Measurements from ENCODE around the gene TRPV4. TPM values are rescaled to one million over a fixed set of nuclear protein-coding genes. Genes with fewer than 3 reads are reported as not detected.

TRPV4 gene
- total RNA-seq = 1 to 10 TPM; 2.1 to 6.5 TPM
- polyA plus RNA-seq = 1 to 10 TPM; 1.9 to 2.3 TPM
- long read RNA-seq, donor 1 = 0 reads
- long read RNA-seq, donor 2 = 0 reads
- long read RNA-seq, donor 3 = 0 reads
- long read RNA-seq, donor 4 = 0 reads
- long read RNA-seq, donor 5, partial matches to known transcripts = 0 of 2 reads
- long read RNA-seq, donor 5, other reads (novel, unspliced or antisense) = 0 of 2 reads

- H3K36me3 ChIP-seq (ENCODE audit: control insufficient read depth in 4 of 4, insufficient read depth in 4 of 4, low read length in 4 of 4) = no peaks in the 10 kb centered on the region
- TF ChIP-seq, protein P1, sequence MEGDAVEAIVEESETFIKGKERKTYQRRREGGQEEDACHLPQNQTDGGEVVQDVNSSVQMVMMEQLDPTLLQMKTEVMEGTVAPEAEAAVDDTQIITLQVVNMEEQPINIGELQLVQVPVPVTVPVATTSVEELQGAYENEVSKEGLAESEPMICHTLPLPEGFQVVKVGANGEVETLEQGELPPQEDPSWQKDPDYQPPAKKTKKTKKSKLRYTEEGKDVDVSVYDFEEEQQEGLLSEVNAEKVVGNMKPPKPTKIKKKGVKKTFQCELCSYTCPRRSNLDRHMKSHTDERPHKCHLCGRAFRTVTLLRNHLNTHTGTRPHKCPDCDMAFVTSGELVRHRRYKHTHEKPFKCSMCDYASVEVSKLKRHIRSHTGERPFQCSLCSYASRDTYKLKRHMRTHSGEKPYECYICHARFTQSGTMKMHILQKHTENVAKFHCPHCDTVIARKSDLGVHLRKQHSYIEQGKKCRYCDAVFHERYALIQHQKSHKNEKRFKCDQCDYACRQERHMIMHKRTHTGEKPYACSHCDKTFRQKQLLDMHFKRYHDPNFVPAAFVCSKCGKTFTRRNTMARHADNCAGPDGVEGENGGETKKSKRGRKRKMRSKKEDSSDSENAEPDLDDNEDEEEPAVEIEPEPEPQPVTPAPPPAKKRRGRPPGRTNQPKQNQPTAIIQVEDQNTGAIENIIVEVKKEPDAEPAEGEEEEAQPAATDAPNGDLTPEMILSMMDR (IDR thresholded peaks at IDR 0.05; ENCODE audit: control extremely low read depth, extremely low read depth) = no peak
- no peaks in the 10 kb centered on the region for H3K27me3 ChIP-seq (ENCODE audit: control insufficient read depth in 3 of 3, insufficient read depth in 3 of 3, low read length in 2 of 3)
- H3K9me3 ChIP-seq (ENCODE audit: control insufficient read depth in 4 of 4, insufficient read depth in 3 of 4, low read length in 3 of 4) = no peaks in the 10 kb centered on the region
- no peak within 1 kb of the TSS for H3K27ac ChIP-seq (ENCODE audit: low read depth in 1 of 2, low read length in 1 of 2)
- H3K9ac ChIP-seq (ENCODE audit: insufficient read depth in 1 of 2, low read length in 2 of 2) = no peak within 1 kb of the TSS
- H3K4me3 ChIP-seq = peak within 1 kb of the TSS; percentile 1
- ATAC-seq (ENCODE audit: insufficient read depth, low FRiP score) (peak; percentile 55), DNase-seq (peak; percentile 54 to 72 (median 70))
- WGBS, 2 donors = 17 to 30% methylated on average over 44 to 67 of the region's 67 CpGs
- peaks cover 0 to 12% (median 0%) of the 10 kb centered on the region in 5 donors for H3K4me1 ChIP-seq (ENCODE audit: control insufficient read depth in 5 of 5, insufficient read depth in 5 of 5, low read length in 5 of 5)
These were observed at the start of gene TRPV4 for GRCh38 chr12:109833307-109834189. TSS of gene TRPV4 (minus strand) at chr12:109833398. CDS start at chr12:109814796, 18,602 bp downstream.

GRCh38 chr12:109881752-109882151 lies 48.6 kb upstream of the TRPV4 start:
- WGBS, 2 donors = 94% methylated on average over 2 of the region's 2 CpGs
- H3K27me3 ChIP-seq (ENCODE audit: control insufficient read depth in 3 of 3, insufficient read depth in 3 of 3, low read length in 2 of 3) = no peaks in the 10 kb centered on the region
- TF ChIP-seq, protein P1 (IDR thresholded peaks at IDR 0.05; ENCODE audit: control extremely low read depth, extremely low read depth) = no peak
- H3K9ac ChIP-seq (ENCODE audit: insufficient read depth in 1 of 2, low read length in 2 of 2) = no peak overlapping the region
- ATAC-seq (ENCODE audit: insufficient read depth, low FRiP score) (no peak), DNase-seq (no peak)
- H3K27ac ChIP-seq (ENCODE audit: low read depth in 1 of 2, low read length in 1 of 2) = no peak overlapping the region
- no peak overlapping the region for H3K4me3 ChIP-seq
- no peaks in the 10 kb centered on the region for H3K9me3 ChIP-seq (ENCODE audit: control insufficient read depth in 4 of 4, insufficient read depth in 3 of 4, low read length in 3 of 4)
- peaks cover 0 to 24% (median 8%) of the 10 kb centered on the region in 5 donors for H3K4me1 ChIP-seq (ENCODE audit: control insufficient read depth in 5 of 5, insufficient read depth in 5 of 5, low read length in 5 of 5)
- H3K36me3 ChIP-seq (ENCODE audit: control insufficient read depth in 4 of 4, insufficient read depth in 4 of 4, low read length in 4 of 4) = no peaks in the 10 kb centered on the region

GRCh38 chr12:109880938-109881337 lies 47.7 kb upstream of the TRPV4 start:
- no peak for ATAC-seq (ENCODE audit: insufficient read depth, low FRiP score)
- peaks cover 0 to 24% (median 8%) of the 10 kb centered on the region in 5 donors for H3K4me1 ChIP-seq (ENCODE audit: control insufficient read depth in 5 of 5, insufficient read depth in 5 of 5, low read length in 5 of 5)
- H3K9me3 ChIP-seq (ENCODE audit: control insufficient read depth in 4 of 4, insufficient read depth in 3 of 4, low read length in 3 of 4) = no peaks in the 10 kb centered on the region
- WGBS, 2 donors = 10 to 12% methylated on average over 9 of the region's 9 CpGs
- H3K9ac ChIP-seq (ENCODE audit: insufficient read depth in 1 of 2, low read length in 2 of 2) = peak overlapping the region in 1 of 2 donors; percentile 42
- DNase-seq = peak in 1 of 3 donors; percentile 18
- TF ChIP-seq, protein P1 (IDR thresholded peaks at IDR 0.05; ENCODE audit: control extremely low read depth, extremely low read depth) = no peak
- H3K36me3 ChIP-seq (ENCODE audit: control insufficient read depth in 4 of 4, insufficient read depth in 4 of 4, low read length in 4 of 4) = no peaks in the 10 kb centered on the region
- H3K4me3 ChIP-seq = peak overlapping the region; percentile 67
- peak overlapping the region in 1 of 2 donors; percentile 62 for H3K27ac ChIP-seq (ENCODE audit: low read depth in 1 of 2, low read length in 1 of 2)
- H3K27me3 ChIP-seq (ENCODE audit: control insufficient read depth in 3 of 3, insufficient read depth in 3 of 3, low read length in 2 of 3) = no peaks in the 10 kb centered on the region

Measured in lung (tissue), 16 donors.